ENCODE measurements around the gene RASSF6. TPM values are rescaled to one million over a fixed set of nuclear protein-coding genes. Genes with fewer than 3 reads are reported as not detected.
"Not testable (repeated sequence)": the region's sequence is repeated elsewhere in the genome, so short reads cannot be mapped to it uniquely, and the experiment has no call there.

The RASSF6 gene
- total RNA-seq, 1 donor from 2014 or later, result 4.1 TPM

GRCh38 chr4:73612032-73612431, 8.2 kb downstream of the RASSF6 start:
- DNase-seq (ENCODE audit: low spot score), result no peak

DNA sequence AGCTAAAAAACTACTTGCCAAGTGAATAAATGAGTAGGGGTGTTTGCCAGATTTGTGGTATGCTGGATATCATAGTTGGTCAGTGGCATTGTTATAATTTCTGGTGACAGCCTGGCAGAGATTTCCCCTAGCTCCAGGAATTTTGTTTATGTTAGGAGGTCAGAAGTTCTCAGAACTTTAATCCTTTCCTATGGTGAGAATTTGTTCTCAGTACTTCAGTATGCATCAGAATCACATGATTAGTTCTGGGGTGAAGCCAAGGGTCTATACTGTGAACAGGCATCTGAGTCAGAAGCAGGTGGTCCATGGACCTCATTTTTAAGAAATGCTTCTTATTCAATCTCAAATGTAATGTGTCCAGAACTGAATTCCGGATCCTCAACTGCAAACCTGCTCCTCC, 10.5 kb downstream of the RASSF6 start:
- no peak for DNase-seq (ENCODE audit: low spot score)

DNA sequence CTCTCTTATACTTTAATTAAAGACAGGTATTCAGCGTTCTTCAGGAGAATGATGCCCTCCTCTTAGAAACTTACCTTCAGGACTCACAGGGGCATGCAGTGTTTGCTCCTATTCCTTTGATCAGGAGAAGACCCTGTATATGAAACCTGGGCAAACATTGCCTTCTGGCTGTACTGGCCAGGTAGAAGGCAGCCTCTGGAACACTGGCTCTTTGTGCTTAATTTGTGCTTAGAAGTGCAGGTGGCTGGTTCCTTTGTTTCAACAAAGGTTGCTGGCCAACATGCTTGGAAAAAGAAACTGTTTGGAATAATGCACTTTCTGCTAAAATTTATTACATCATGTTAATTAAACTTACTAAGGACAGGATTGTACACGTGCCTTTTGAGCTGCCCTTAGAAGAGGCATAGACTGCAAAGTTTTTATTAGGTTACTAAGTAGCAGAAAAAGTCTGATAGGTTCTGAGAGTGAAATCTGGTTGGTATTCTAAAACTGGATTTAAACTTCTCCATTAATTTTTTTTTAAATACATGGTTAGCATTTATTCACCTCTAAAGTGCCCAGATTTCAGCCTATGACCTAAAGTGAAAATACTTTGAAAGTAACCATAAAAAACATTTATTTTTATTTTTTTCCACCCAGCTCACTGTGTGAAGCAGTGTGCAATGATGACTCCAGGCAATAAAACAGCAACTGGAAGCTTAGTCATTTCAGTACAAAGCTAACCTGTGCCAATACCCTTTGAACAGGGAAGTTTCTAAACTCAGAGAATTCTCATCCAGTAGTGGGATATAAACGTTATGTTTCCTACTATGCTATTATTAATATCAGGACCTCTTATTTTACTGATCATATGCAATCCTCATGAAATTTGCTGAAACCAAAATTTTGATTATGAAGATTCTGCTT, 11.3 kb downstream of the RASSF6 start:
- DNase-seq (ENCODE audit: low spot score), result no peak

- DNase-seq (ENCODE audit: low spot score), result no peak
Observed at GRCh38 chr4:73607375-73608033, 12.7 kb downstream of the RASSF6 start.

DNA sequence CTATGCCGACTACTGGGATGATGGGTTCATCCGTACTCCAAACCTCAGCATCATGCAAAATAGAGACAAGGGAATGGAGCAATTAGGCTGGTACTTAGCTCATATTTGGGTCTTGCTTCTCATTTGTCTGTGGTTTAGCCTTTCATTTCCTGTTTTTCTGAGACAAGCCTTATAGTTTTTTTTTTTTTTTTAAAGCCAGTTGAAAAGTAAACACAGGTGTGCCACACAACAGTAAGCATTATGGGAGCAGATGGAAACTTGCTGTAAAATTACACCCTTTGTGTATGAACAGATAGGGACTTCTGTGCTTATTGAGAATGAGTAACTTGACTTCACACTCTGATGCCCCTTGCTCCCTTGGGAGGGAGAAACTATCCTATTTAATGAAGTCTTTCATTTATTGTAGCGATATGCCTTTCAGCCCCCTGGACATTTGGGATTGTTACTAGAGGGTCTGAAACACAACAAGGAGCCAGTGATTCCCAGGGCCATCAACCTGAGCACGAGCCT, 13.7 kb downstream of the RASSF6 start:
- DNase-seq (ENCODE audit: low spot score), result no peak

- DNase-seq (ENCODE audit: low spot score), result no peak
Observed at GRCh38 chr4:73603854-73604584, 16.2 kb downstream of the RASSF6 start.

- DNase-seq (ENCODE audit: low spot score), result peak; percentile 34
Observed at GRCh38 chr4:73603271-73603710, 16.9 kb downstream of the RASSF6 start.

DNA sequence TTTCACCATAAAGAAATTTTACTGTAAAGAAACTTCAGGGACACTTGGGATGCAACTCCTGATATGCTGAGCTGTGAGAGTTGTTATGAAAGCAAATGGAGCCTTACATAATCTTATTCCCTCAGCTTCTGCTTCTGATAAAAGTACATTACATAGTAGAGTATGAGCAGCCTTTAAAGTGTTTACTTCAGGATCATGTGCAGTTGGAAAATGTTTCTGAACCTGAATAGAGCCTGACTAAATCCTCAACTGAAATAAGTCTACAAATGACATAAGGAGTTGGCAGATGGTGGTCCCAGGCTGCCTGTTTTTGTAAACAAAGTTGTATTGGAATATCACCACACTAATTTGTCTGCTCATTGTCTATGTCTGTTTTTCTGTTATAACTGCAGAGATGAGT, 19.3 kb downstream of the RASSF6 start:
- DNase-seq (ENCODE audit: low spot score), result peak; percentile 42

GRCh38 chr4:73599182-73599581, 21.1 kb downstream of the RASSF6 start:
- DNase-seq (ENCODE audit: low spot score), result no peak

- no peak for DNase-seq (ENCODE audit: low spot score)
Observed at GRCh38 chr4:73597594-73597993, 22.6 kb downstream of the RASSF6 start.

- not testable (repeated sequence) for DNase-seq (ENCODE audit: low spot score)
Observed at GRCh38 chr4:73597183-73597582, 23.1 kb downstream of the RASSF6 start.

GRCh38 chr4:73596001-73596400, 24.2 kb downstream of the RASSF6 start:
- no peak for DNase-seq (ENCODE audit: low spot score)

DNA sequence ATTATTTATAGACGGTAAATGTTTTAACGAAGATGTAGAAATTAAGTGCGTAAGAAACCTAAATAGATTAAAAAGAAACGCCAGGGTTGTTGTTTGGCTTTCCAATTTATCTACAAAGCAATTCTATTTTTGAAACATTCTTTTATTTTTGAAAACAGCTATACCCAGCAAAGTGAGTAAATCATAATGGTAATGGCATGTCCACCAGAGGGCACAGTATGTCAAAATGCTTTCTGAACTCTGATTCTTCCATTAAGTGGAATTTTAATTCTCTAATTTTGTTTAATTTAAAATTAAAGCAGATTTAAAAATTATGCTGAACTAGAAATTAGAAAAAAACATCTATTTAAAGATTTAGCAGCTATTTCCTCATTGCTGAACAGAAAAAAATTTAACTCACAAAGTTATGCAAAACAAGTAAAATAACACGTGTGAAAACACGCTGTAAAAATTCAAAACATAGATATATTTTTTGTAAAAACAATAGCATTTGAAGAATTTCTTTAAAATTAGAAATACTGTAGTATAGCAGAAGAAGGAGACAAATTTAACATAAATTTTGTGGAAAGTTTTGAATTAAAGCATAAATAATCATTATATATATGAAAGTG, 26.5 kb downstream of the RASSF6 start:
- DNase-seq (ENCODE audit: low spot score), result no peak

GRCh38 chr4:73589887-73590801, 30.1 kb downstream of the RASSF6 start:
- no peak for DNase-seq (ENCODE audit: low spot score)

DNA sequence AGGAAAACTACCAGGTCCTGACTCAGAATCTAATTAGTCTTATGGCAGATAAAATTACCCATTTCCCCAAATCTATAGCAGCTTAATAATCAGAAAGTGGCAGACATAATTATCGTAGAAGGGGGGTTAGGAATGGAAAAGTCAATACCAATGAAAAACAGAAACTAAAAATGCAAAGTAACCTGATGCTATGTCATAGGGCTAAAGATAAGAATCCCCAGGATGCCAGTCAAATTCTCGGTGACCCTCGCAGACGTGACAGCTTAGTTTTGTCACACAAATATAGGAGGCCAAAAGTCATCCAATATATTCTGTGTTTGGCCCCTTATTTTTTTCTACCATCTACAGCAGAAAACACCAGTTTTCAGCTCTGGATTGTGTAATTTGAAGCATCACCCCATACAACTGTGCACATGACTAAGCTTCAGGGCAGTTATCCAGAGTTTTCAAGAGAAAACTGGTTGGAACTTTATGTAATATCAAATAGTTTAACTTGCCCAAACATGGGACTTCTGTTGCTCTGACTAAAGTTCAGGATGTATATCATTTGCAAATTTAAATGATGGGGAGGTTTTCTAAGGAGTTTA, 30.9 kb downstream of the RASSF6 start:
- peak; percentile 72 for DNase-seq (ENCODE audit: low spot score)

GRCh38 chr4:73588613-73589012, 31.6 kb downstream of the RASSF6 start:
- DNase-seq (ENCODE audit: low spot score), result no peak

DNA sequence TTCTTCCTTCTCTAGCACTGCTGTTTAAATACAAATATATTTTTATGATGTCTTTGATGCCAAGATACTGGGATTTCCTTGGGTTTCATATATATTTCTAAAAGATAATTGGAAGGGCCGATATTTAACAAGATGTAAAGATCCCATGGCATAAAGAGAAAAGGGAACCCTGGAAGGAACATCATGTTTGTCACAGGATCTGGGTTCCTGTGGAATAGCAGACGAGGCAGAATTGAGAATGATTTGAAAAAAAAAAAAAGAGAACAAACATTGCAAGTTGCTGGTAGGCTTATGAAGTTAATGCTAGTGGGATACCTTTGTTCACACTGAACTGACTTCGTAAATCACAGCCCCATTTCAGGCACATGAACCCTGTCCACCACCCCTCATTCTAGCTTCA, 33.6 kb downstream of the RASSF6 start:
- DNase-seq (ENCODE audit: low spot score), result no peak

DNA sequence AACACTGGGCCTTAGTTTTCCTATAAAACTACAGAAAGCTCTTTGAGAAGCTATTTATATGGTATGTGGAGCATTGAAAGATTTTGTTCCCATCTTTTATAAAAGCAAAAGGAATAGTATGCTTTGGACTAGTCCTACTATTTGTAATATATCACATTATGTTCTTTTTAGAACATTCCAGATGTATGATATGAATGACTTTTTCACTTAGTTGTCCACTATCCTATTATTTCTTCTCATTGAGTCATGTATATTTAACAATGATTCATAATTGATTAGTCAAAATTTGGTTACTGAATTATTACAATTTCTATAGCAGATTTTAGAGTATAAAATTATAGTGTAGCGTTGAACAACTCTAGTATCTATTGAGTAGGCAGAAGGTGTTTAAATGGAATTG, 34.2 kb downstream of the RASSF6 start:
- DNase-seq (ENCODE audit: low spot score), result no peak

DNA sequence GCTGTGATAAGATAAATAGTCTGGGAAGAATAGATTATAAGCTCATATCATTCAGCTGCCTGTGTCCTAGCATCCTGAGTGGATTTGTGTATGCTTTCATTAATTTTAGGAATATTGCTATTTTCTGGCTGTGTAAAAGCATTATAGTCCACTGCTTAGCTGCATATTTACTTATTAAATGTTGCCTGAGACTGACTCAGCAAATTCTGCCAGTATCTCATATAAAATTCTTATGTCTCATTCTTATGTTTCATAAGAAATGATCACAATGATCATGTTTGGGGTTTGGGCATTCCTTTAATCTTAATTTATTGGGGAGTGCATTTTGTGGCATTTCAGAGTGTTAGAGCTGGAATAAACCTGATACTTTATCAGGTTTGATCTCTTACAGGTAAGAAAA, 34.9 kb downstream of the RASSF6 start:
- DNase-seq (ENCODE audit: low spot score), result no peak

GRCh38 chr4:73583666-73584065, 36.6 kb downstream of the RASSF6 start:
- DNase-seq (ENCODE audit: low spot score), result peak; percentile 42
